Measurements from ENCODE around the gene ARHGEF17.

DNA sequence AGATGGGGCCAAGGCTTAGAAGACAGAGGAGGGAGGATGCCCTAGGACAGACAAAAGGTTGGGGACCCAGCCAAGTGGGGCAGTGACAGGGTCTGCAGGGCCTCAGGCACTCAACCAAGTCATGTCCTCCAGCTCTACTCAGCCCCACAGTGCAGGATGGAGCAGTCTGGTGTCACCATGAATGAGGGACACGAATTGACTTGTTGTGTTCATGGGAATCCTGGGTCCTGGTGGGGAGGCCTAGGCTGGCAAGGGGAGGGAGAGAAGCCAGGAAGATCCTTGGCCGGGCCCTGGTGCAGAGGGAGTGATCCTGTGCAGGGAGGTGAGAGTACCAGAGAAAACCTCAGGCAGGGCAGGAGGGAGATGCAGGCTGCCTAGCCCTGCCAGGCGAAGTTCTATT, 24.0 kb upstream of the ARHGEF17 start:
- TF ChIP-seq, protein P1, sequence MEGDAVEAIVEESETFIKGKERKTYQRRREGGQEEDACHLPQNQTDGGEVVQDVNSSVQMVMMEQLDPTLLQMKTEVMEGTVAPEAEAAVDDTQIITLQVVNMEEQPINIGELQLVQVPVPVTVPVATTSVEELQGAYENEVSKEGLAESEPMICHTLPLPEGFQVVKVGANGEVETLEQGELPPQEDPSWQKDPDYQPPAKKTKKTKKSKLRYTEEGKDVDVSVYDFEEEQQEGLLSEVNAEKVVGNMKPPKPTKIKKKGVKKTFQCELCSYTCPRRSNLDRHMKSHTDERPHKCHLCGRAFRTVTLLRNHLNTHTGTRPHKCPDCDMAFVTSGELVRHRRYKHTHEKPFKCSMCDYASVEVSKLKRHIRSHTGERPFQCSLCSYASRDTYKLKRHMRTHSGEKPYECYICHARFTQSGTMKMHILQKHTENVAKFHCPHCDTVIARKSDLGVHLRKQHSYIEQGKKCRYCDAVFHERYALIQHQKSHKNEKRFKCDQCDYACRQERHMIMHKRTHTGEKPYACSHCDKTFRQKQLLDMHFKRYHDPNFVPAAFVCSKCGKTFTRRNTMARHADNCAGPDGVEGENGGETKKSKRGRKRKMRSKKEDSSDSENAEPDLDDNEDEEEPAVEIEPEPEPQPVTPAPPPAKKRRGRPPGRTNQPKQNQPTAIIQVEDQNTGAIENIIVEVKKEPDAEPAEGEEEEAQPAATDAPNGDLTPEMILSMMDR (conservative IDR thresholded peaks at IDR 0.05; ENCODE audit: low read depth, low read length): no peak
- TF ChIP-seq EZH2 (IDR thresholded peaks at IDR 0.05; ENCODE audit: borderline replicate concordance, low read depth, low read length, poor library complexity, severe bottlenecking): no peak

Measured in A673 (cell line).